HCT116 (cell line): Measurements from ENCODE around the gene RAB21. TPM values are rescaled to one million over a fixed set of nuclear protein-coding genes. Genes with fewer than 3 reads are reported as not detected.

Experiments used
- ATAC-seq: fragments of 200-7000 bp; cut with Tn5 transposase; 2 replicates; pipeline ENCODE4 v1.9.1; 2020; ENCODE audit warnings: mild to moderate bottlenecking, moderate library complexity
- BruUV-seq: library from RNA; stranded (reverse); fragments of 400-500 nt; replicated peaks from 2 replicates; lab custom pipeline; 2021; lab: Mats Ljungman, UMichigan
- CTCF ChIA-PET: fragments of 300-600 bp; sonication (Branson Sonifier 250); formaldehyde crosslinking; loops from one replicate; lab custom pipeline; 2021; ENCODE audit warnings: antibody characterized with exemption; lab: Charles Lee
- POLR2A ChIA-PET: fragments of 300-600, 350-600 bp; sonication (Branson Sonifier 250); formaldehyde crosslinking; loops from one replicate; lab custom pipeline; 2021; ENCODE audit warnings: antibody characterized with exemption; lab: Charles Lee
- RAD21 ChIA-PET, 2 experiments: fragments of 300-600 bp; sonication (Branson Sonifier 250); formaldehyde crosslinking; loops; one replicate each; lab custom pipeline; 2023; ENCODE audit warnings: low total read pairs in 2 of 2; ENCODE audit not compliant: uncharacterized antibody in 2 of 2, unreplicated experiment in 2 of 2, low non-redundant PET in 1 of 2; lab: Charles Lee
- DNase-seq: peaks from one replicate; pipeline ENCODE4 v3.0.0-alpha.2; 2010; ENCODE audit warnings: low read depth, low spot score
- H2AFZ ChIP-seq: fragments of 200-600 bp; shearing (Covaris generic), sonication (generic); 2 replicates; pipeline ENCODE4 v1.6.1; 2017; ENCODE audit warnings: low read depth, mixed run types, mixed read lengths, antibody characterized with exemption, low read length; ENCODE audit not compliant: poor library complexity, severe bottlenecking
- H3K27ac ChIP-seq: 2 replicates; pipeline ENCODE4 v1.5.1; 2012; ENCODE audit warnings: low read depth, low read length
- H3K27me3 ChIP-seq: fragments of 200-600 bp; sonication (generic); 2 replicates; pipeline ENCODE4 v1.6.1; 2016; ENCODE audit warnings: mixed run types, low read length, mixed read lengths; ENCODE audit not compliant: insufficient read depth
- H3K36me3 ChIP-seq, 2 experiments: fragments of 200-500 bp in 1 of 2; fragments of 200-600 bp in 1 of 2; sonication (Bioruptor generic) in 1 of 2; sonication (generic) in 1 of 2; 2 replicates each; pipeline versions ENCODE4 v1.5.1 to v1.6.1; 2014 to 2016; ENCODE audit warnings: low read length in 2 of 2, inconsistent platforms in 1 of 2, mixed read lengths in 1 of 2, mixed run types in 1 of 2; ENCODE audit not compliant: insufficient read depth in 2 of 2, control insufficient read depth in 1 of 2
- H3K4me1 ChIP-seq, 2 experiments: fragments of 200-600 bp in 1 of 2; sonication (generic) in 1 of 2; 2 replicates each; pipeline versions ENCODE4 v1.5.1 to v1.6.1; 2012 to 2017; ENCODE audit warnings: low read length in 2 of 2, inconsistent platforms in 1 of 2, mild to moderate bottlenecking in 1 of 2, mixed read lengths in 1 of 2, mixed run types in 1 of 2, moderate library complexity in 1 of 2; ENCODE audit not compliant: insufficient read depth in 2 of 2, control insufficient read depth in 1 of 2
- H3K4me2 ChIP-seq: fragments of 200-600 bp; sonication (generic); 2 replicates; pipeline ENCODE4 v1.6.1; 2017; ENCODE audit warnings: mixed run types, low read length, mixed read lengths
- H3K4me3 ChIP-seq, 2 experiments: fragments of 200-600 bp in 1 of 2; sonication (generic) in 1 of 2; replicated peaks in 1 of 2; 2 replicates each; pipeline ENCODE4 v1.5.1; 2011 to 2016; ENCODE audit warnings: low read length in 2 of 2, control low read depth in 1 of 2, low read depth in 1 of 2, mild to moderate bottlenecking in 1 of 2, mixed read lengths in 1 of 2, mixed run types in 1 of 2
- H3K79me2 ChIP-seq: fragments of 200-600 bp; sonication (generic); 2 replicates; pipeline ENCODE4 v1.6.1; 2017; ENCODE audit warnings: mild to moderate bottlenecking, mixed run types, low read length, moderate library complexity, mixed read lengths; ENCODE audit not compliant: insufficient read depth
- H3K9ac ChIP-seq: fragments of 200-600 bp; sonication (generic); 2 replicates; pipeline ENCODE4 v1.6.1; 2016; ENCODE audit warnings: low read length, mixed read lengths
- H3K9me2 ChIP-seq: fragments of 200-600 bp; sonication (generic), shearing (Covaris generic); 2 replicates; pipeline ENCODE4 v1.6.1; 2017; ENCODE audit warnings: mixed run types, mild to moderate bottlenecking, moderate library complexity; ENCODE audit not compliant: insufficient read depth
- H3K9me3 ChIP-seq, 2 experiments: fragments of 200-500 bp in 1 of 2; fragments of 200-600 bp in 1 of 2; sonication (Bioruptor generic) in 1 of 2; sonication (generic) in 1 of 2; 2 replicates each; pipeline ENCODE4 v1.6.1; 2014 to 2017; ENCODE audit warnings: low read length in 2 of 2, mixed read lengths in 2 of 2, inconsistent platforms in 1 of 2, low read depth in 1 of 2, mild to moderate bottlenecking in 1 of 2, mixed run types in 1 of 2, moderate library complexity in 1 of 2; ENCODE audit not compliant: control insufficient read depth in 1 of 2, insufficient read depth in 1 of 2
- H4K20me1 ChIP-seq: fragments of 200-600 bp; sonication (generic), shearing (Covaris generic); 2 replicates; pipeline ENCODE4 v1.6.1; 2017; ENCODE audit warnings: mixed run types, mild to moderate bottlenecking, moderate library complexity; ENCODE audit not compliant: insufficient read depth
- CBX3 ChIP-seq: IDR thresholded peaks from 2 replicates; pipeline ENCODE4 v1.6.1; 2012; ENCODE audit warnings: low read depth
- CTCF ChIP-seq, 3 experiments: fragments of 200-600 bp in 1 of 3; sonication (generic) in 1 of 3; IDR thresholded peaks in 2 of 3; conservative IDR thresholded peaks in 1 of 3; 2 replicates each; pipeline ENCODE4 v1.5.1; 2012 to 2017; ENCODE audit warnings: low read depth in 2 of 3, low read length in 2 of 3, antibody characterized with exemption in 1 of 3, borderline replicate concordance in 1 of 3, control low read depth in 1 of 3, mild to moderate bottlenecking in 1 of 3, mixed read lengths in 1 of 3, mixed run types in 1 of 3, moderate library complexity in 1 of 3; ENCODE audit not compliant: insufficient read depth in 1 of 3
- EGR1 ChIP-seq: IDR thresholded peaks from 2 replicates; pipeline ENCODE4 v1.6.1; 2012; ENCODE audit warnings: low read depth
- EZH2 ChIP-seq: fragments of 200-600 bp; sonication (generic); IDR thresholded peaks from 2 replicates; pipeline ENCODE4 v1.6.1; 2017; ENCODE audit warnings: antibody characterized with exemption, mixed run types
- FOSL1 ChIP-seq: IDR thresholded peaks from 2 replicates; pipeline ENCODE4 v1.6.1; 2012; ENCODE audit warnings: low read depth
- JUND ChIP-seq: IDR thresholded peaks from 2 replicates; pipeline ENCODE4 v1.6.1; 2012
- POLR2AphosphoS5 ChIP-seq: IDR thresholded peaks from 2 replicates; pipeline ENCODE4 v1.6.1; 2011; ENCODE audit warnings: mild to moderate bottlenecking, low read depth, low read length, moderate library complexity
- REST ChIP-seq: IDR thresholded peaks from 2 replicates; pipeline ENCODE4 v1.6.1; 2012; ENCODE audit warnings: low read depth
- SIN3A ChIP-seq: IDR thresholded peaks from 2 replicates; pipeline ENCODE4 v1.6.1; 2012; ENCODE audit warnings: low read depth
- TCF7L2 ChIP-seq: IDR thresholded peaks from 2 replicates; pipeline ENCODE4 v1.7.0; 2011; ENCODE audit warnings: borderline replicate concordance, inconsistent platforms; ENCODE audit not compliant: insufficient read depth, insufficient read length; ENCODE audit errors: extremely low read depth
- YY1 ChIP-seq: IDR thresholded peaks from 2 replicates; pipeline ENCODE4 v1.6.1; 2011; ENCODE audit warnings: low read length, low read depth, moderate library complexity, mild to moderate bottlenecking; ENCODE audit not compliant: insufficient replicate concordance; ENCODE audit errors: extremely low read depth
- intact Hi-C: fragments of 100-400 bp; cut with micrococcal nuclease; formaldehyde crosslinking; loops from 2 replicates; pipeline ENCODE4 v1.10.0; 2022
- total RNA-seq: library from RNA; stranded (reverse); gene quantifications from one replicate; pipeline ENCODE4 v1.2.1, GENCODE V29; 2021; ENCODE audit not compliant: unreplicated experiment

RAB21 gene
- total RNA-seq, 1 experiment from 2014 or later: 57.1 TPM

GRCh38 chr12:71768900-71769299 lies 14.2 kb downstream of the RAB21 start:
- BruUV-seq: no TSS peak
- ChIA-PET CTCF (interaction anchor here (1.5 kb wide), 1 partner anchor 12 kb away, joined by 6 read pairs; no protein-coding TSS in a partner anchor), RAD21 (no interaction called here), POLR2A (no interaction called here)
- H3K27ac ChIP-seq: no peak overlapping the region
- no peaks in the 10 kb centered on the region for H3K27me3 ChIP-seq
- TF ChIP-seq CBX3 (no peak), TCF7L2 (no peak), SIN3A (no peak), CTCF (IDR thresholded peaks at IDR 0.05 in 2 of 3, conservative IDR thresholded peaks at IDR 0.05 in 1 of 3; ENCODE audit: borderline replicate concordance in 1 of 3, insufficient read depth in 1 of 3, low read depth in 2 of 3, low read length in 2 of 3) (no peak), JUND (no peak)
- H2AFZ ChIP-seq: no peak overlapping the region
- peaks cover 0 to 14% of the 10 kb centered on the region in 2 experiments; a peak in 1 of 4 replicates for H3K36me3 ChIP-seq
- no peaks in the 10 kb centered on the region for H3K9me2 ChIP-seq
- H3K4me1 ChIP-seq: no peaks in the 10 kb centered on the region
- H3K9ac ChIP-seq: no peak overlapping the region
- ATAC-seq (no peak), DNase-seq (no peak)
- H4K20me1 ChIP-seq: peaks cover 13% of the 10 kb centered on the region; the same call in 1 of the 2 replicates
- H3K4me3 ChIP-seq: no peak overlapping the region
- intact Hi-C loops: no loop called here
- no peak overlapping the region for H3K4me2 ChIP-seq
- peaks cover 72% of the 10 kb centered on the region for H3K79me2 ChIP-seq
- H3K9me3 ChIP-seq: no peaks in the 10 kb centered on the region

DNA sequence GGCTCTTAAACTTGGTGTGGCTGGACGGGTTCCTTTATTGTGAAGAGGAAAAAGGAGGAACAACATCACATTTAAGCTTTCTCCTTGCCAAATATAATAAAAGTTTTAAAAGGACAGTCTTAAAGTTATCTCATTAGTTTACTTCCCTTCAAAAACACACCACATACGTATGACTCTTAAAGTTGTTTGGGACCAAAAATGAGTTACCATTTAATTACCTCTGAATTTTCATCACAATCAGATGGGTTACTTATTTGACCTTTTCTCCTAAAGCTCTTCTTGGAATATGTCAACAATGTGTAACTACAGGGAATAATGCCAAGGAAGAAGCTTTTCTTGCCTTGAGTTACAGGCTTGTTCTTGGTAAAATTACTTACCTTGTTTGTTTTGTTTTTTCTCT lies 16.4 kb downstream of the RAB21 start:
- RAD21 ChIA-PET: no interaction called here
- no peak overlapping the region for H3K4me3 ChIP-seq
- ATAC-seq (no peak), DNase-seq (no peak)
- H3K4me2 ChIP-seq: no peak overlapping the region
- no peaks in the 10 kb centered on the region for H3K27me3 ChIP-seq
- peaks cover 6% of the 10 kb centered on the region; the same call in 1 of the 2 replicates for H4K20me1 ChIP-seq
- POLR2A ChIA-PET: no interaction called here
- CTCF ChIA-PET: no interaction called here
- no peak overlapping the region for H3K27ac ChIP-seq
- no peak overlapping the region for H2AFZ ChIP-seq
- H3K79me2 ChIP-seq: peaks cover 50% of the 10 kb centered on the region
- H3K36me3 ChIP-seq: peaks cover 3 to 18% of the 10 kb centered on the region in 2 experiments; a peak in 2 of 4 replicates
- H3K9me2 ChIP-seq: no peaks in the 10 kb centered on the region
- no TSS peak for BruUV-seq
- intact Hi-C loops: no loop called here
- H3K4me1 ChIP-seq: no peaks in the 10 kb centered on the region
- no peaks in the 10 kb centered on the region for H3K9me3 ChIP-seq
- H3K9ac ChIP-seq: no peak overlapping the region
- no peak for TF ChIP-seq SIN3A
- TF ChIP-seq CTCF (IDR thresholded peaks at IDR 0.05 in 2 of 3, conservative IDR thresholded peaks at IDR 0.05 in 1 of 3; ENCODE audit: borderline replicate concordance in 1 of 3, insufficient read depth in 1 of 3, low read depth in 2 of 3, low read length in 2 of 3): no peak
- TF ChIP-seq YY1: no peak
- TF ChIP-seq POLR2AphosphoS5: no peak
- no peak for TF ChIP-seq EZH2
- TF ChIP-seq FOSL1: no peak
- no peak for TF ChIP-seq REST
- no peak for TF ChIP-seq EGR1
- no peak for TF ChIP-seq CBX3
